Measurements from ENCODE around the gene RPS19. TPM values are rescaled to one million over a fixed set of nuclear protein-coding genes. Genes with fewer than 3 reads are reported as not detected.
"Not testable (repeated sequence)": the region's sequence is repeated elsewhere in the genome, so short reads cannot be mapped to it uniquely, and the experiment has no call there.

The RPS19 gene
- total RNA-seq, 4 donors from 2014 or later, result 1,057 to 2,332 (median 1,706) TPM

GRCh38 chr19:41872775-41873647, 13.0 kb downstream of the RPS19 start:
- Histone ChIP-seq H3K27me3 (no peaks in the 10 kb centered on the region), H3K27ac (no peak overlapping the region), H3K9me3 (no peaks in the 10 kb centered on the region), H3K4me1 (peaks cover 23% of the 10 kb centered on the region), H3K4me3 (no peak overlapping the region), H3K36me3 (peaks cover 41% of the 10 kb centered on the region)
- TF ChIP-seq EP300 (IDR thresholded peaks at IDR 0.05) (no peak), CTCF (IDR thresholded peaks at IDR 0.05) (peak; percentile 38 to 65)
- no peak for DNase-seq (ENCODE audit: low spot score in 2 of 2)
- WGBS, result 58% methylated on average over 14 of the region's 18 CpGs

GRCh38 chr19:41875973-41876372, 15.9 kb downstream of the RPS19 start:
- 89% methylated on average over 3 of the region's 3 CpGs for WGBS
- DNase-seq (ENCODE audit: low spot score in 2 of 2); H3K9me3 ChIP-seq; H3K27me3 ChIP-seq; H3K27ac ChIP-seq; H3K4me1 ChIP-seq; H3K4me3 ChIP-seq: not testable (repeated sequence)
- peaks cover 15% of the 10 kb centered on the region for H3K36me3 ChIP-seq

- Histone ChIP-seq H3K9me3 (no peaks in the 10 kb centered on the region), H3K4me1 (peaks cover under 1% of the 10 kb centered on the region), H3K27ac (no peak within 1 kb of the TSS), H3K36me3 (peaks cover 4% of the 10 kb centered on the region), H3K4me3 (no peak within 1 kb of the TSS), H3K27me3 (no peaks in the 10 kb centered on the region)
- WGBS, result 79% methylated on average over 7 of the region's 9 CpGs
- TF ChIP-seq POLR2AphosphoS5 (IDR thresholded peaks at IDR 0.05), result no peak
- TF ChIP-seq EP300 (IDR thresholded peaks at IDR 0.05), result no peak
- TF ChIP-seq CTCF (IDR thresholded peaks at IDR 0.05), result no peak
- no peak for TF ChIP-seq POLR2A (IDR thresholded peaks at IDR 0.05)
- DNase-seq (ENCODE audit: low spot score in 2 of 2), result no peak
Measured at GRCh38 chr19:41876847-41877832, 17.1 kb downstream of the RPS19 start, which contains the start of gene CD79A. TSS of gene CD79A (plus strand) at chr19:41877279. CDS start at chr19:41877305, 26 bp downstream.

- no peaks in the 10 kb centered on the region for H3K9me3 ChIP-seq
- H3K36me3 ChIP-seq, result no peaks in the 10 kb centered on the region
- H3K27me3 ChIP-seq, result no peaks in the 10 kb centered on the region
- H3K4me3 ChIP-seq, result no peak overlapping the region
- no peak for DNase-seq (ENCODE audit: low spot score in 2 of 2)
- peaks cover 8% of the 10 kb centered on the region for H3K4me1 ChIP-seq
- WGBS, result 72% methylated on average over 17 of the region's 17 CpGs
- no peak overlapping the region for H3K27ac ChIP-seq
- TF ChIP-seq POLR2A (IDR thresholded peaks at IDR 0.05) (no peak), CTCF (IDR thresholded peaks at IDR 0.05) (no peak), POLR2AphosphoS5 (IDR thresholded peaks at IDR 0.05) (no peak), EP300 (IDR thresholded peaks at IDR 0.05) (no peak)
Measured at GRCh38 chr19:41877916-41878905, 18.2 kb downstream of the RPS19 start.

- DNase-seq (ENCODE audit: low spot score in 2 of 2), result no peak
- TF ChIP-seq CTCF (IDR thresholded peaks at IDR 0.05), result no peak
- no peak for TF ChIP-seq POLR2AphosphoS5 (IDR thresholded peaks at IDR 0.05)
- no peaks in the 10 kb centered on the region for H3K36me3 ChIP-seq
- H3K4me1 ChIP-seq, result peaks cover 8% of the 10 kb centered on the region
- no peaks in the 10 kb centered on the region for H3K27me3 ChIP-seq
- H3K27ac ChIP-seq, result no peak overlapping the region
- no peaks in the 10 kb centered on the region for H3K9me3 ChIP-seq
- no peak overlapping the region for H3K4me3 ChIP-seq
- 84% methylated on average over 15 of the region's 21 CpGs for whole genome bisulfite sequencing
Measured at GRCh38 chr19:41879080-41879479, 19.0 kb downstream of the RPS19 start.

Measured in suprapubic skin (tissue), 4 donors.